MM.1S (cell line): ENCODE data around the gene DNAJC17.

Experiments used
- DNase-seq: peaks from one replicate; pipeline ENCODE4 v3.0.0-alpha.2; 2015
- H2AFZ ChIP-seq: fragments of 300-600 bp; sonication (generic); 2 replicates; pipeline ENCODE4 v1.6.0; 2016; ENCODE audit warnings: antibody characterized with exemption, low read length
- H3F3A ChIP-seq: fragments of 300-600 bp; sonication (generic); 2 replicates; pipeline ENCODE4 v1.6.1; 2016; ENCODE audit warnings: mild to moderate bottlenecking, antibody characterized with exemption, low read length, moderate library complexity, mixed read lengths; ENCODE audit not compliant: insufficient read depth
- H3K27ac ChIP-seq: fragments of 300-600 bp; sonication (generic); 2 replicates; pipeline ENCODE4 v1.5.1; 2016; ENCODE audit warnings: mild to moderate bottlenecking, low read length
- H3K27me3 ChIP-seq: fragments of 300-600 bp; sonication (generic); replicated peaks from 2 replicates; pipeline ENCODE4 v1.6.0; 2016; ENCODE audit warnings: low read length; ENCODE audit not compliant: insufficient read depth
- H3K36me3 ChIP-seq: fragments of 300-600 bp; sonication (generic); replicated peaks from 2 replicates; pipeline ENCODE4 v1.6.1; 2016; ENCODE audit warnings: mild to moderate bottlenecking, low read length, mixed read lengths; ENCODE audit not compliant: insufficient read depth
- H3K4me1 ChIP-seq: fragments of 300-600 bp; sonication (generic); 2 replicates; pipeline ENCODE4 v1.6.1; 2016; ENCODE audit warnings: low read length, mixed read lengths
- H3K4me2 ChIP-seq: fragments of 300-600 bp; sonication (generic); 2 replicates; pipeline ENCODE4 v1.6.0; 2016; ENCODE audit warnings: low read depth, low read length
- H3K4me3 ChIP-seq: fragments of 300-600 bp; sonication (generic); 2 replicates; pipeline ENCODE4 v1.5.1; 2016; ENCODE audit warnings: low read length, mixed read lengths
- H3K79me2 ChIP-seq: fragments of 300-600 bp; sonication (generic); 2 replicates; pipeline ENCODE4 v1.6.1; 2016; ENCODE audit warnings: mixed run types, low read length, mixed read lengths
- H3K9ac ChIP-seq: fragments of 300-600 bp; sonication (generic); 2 replicates; pipeline ENCODE4 v1.6.1; 2016; ENCODE audit warnings: low read length, mixed read lengths
- H3K9me2 ChIP-seq: fragments of 300-600 bp; sonication (generic); replicated peaks from 2 replicates; pipeline ENCODE4 v1.6.1; 2016; ENCODE audit warnings: mild to moderate bottlenecking, low read length, mixed read lengths; ENCODE audit not compliant: insufficient read depth
- H3K9me3 ChIP-seq: fragments of 300-600 bp; sonication (generic); replicated peaks from 2 replicates; pipeline ENCODE4 v1.6.1; 2016; ENCODE audit warnings: mild to moderate bottlenecking, low read length, mixed read lengths; ENCODE audit not compliant: insufficient read depth
- H4K20me1 ChIP-seq: fragments of 300-600 bp; sonication (generic); 2 replicates; pipeline ENCODE4 v1.6.1; 2016; ENCODE audit warnings: mild to moderate bottlenecking, low read length, moderate library complexity, mixed read lengths; ENCODE audit not compliant: insufficient read depth
- CTCF ChIP-seq: fragments of 300-600 bp; sonication (generic); IDR thresholded peaks from 2 replicates; pipeline ENCODE4 v1.5.1; 2016; ENCODE audit warnings: antibody characterized with exemption, low read length, mixed read lengths
- EZH2 ChIP-seq: fragments of 300-600 bp; sonication (generic); optimal IDR thresholded peaks from 2 replicates; pipeline ENCODE3; 2017; ENCODE audit warnings: low read depth, mild to moderate bottlenecking, antibody characterized with exemption, low read length, mixed read lengths
- EZH2phosphoT487 ChIP-seq: fragments of 300-600 bp; sonication (generic); IDR thresholded peaks from 2 replicates; pipeline ENCODE4 v1.6.1; 2018; ENCODE audit warnings: antibody characterized with exemption, low read length

The DNAJC17 gene

GRCh38 chr15:40807028-40807887 is at the start of gene DNAJC17, which contains the start of gene ZFYVE19:
Gene DNAJC17 (minus strand): TSS chr15:40807473. CDS start chr15:40807446, 27 bp downstream.
Gene ZFYVE19 (plus strand): TSS chr15:40807089. CDS start chr15:40807590, 501 bp downstream.
- Histone ChIP-seq H3K9me3 (no peaks in the 10 kb centered on the region), H2AFZ (peak within 1 kb of the TSS; percentile 100), H3K27ac (peak within 1 kb of the TSS; percentile 60; the same call in 1 of the 2 replicates), H3K4me3 (peak within 1 kb of the TSS; percentile 95), H3K27me3 (no peaks in the 10 kb centered on the region), H3K4me1 (0 out of 2 replicates have a peak, but pooled peaks cover 6% of the 10 kb centered on the region), H3K9ac (peak within 1 kb of the TSS; percentile 86), H3K9me2 (no peaks in the 10 kb centered on the region), H3K36me3 (no peaks in the 10 kb centered on the region), H3K79me2 (peaks cover 26% of the 10 kb centered on the region), H4K20me1 (no peaks in the 10 kb centered on the region), H3K4me2 (peak within 1 kb of the TSS; percentile 92), H3F3A (peaks cover 4% of the 10 kb centered on the region; the same call in 1 of the 2 replicates)
- peak; percentile 98 for DNase-seq
- no peak for TF ChIP-seq EZH2phosphoT487
- peak; percentile 12; the same call in 1 of the 2 replicates for TF ChIP-seq CTCF

- DNase-seq, result no peak
- H3K4me2 ChIP-seq, result no peak overlapping the region
- H3K79me2 ChIP-seq, result peaks cover 5% of the 10 kb centered on the region; the same call in 1 of the 2 replicates
- H2AFZ ChIP-seq, result no peak overlapping the region
- TF ChIP-seq EZH2 (no peak), EZH2phosphoT487 (no peak), CTCF (no peak)
- no peaks in the 10 kb centered on the region for H3K4me1 ChIP-seq
- no peaks in the 10 kb centered on the region for H3K27me3 ChIP-seq
- no peaks in the 10 kb centered on the region for H3K9me2 ChIP-seq
- no peak overlapping the region for H3K27ac ChIP-seq
- no peaks in the 10 kb centered on the region for H4K20me1 ChIP-seq
- no peaks in the 10 kb centered on the region for H3F3A ChIP-seq
- H3K36me3 ChIP-seq, result no peaks in the 10 kb centered on the region
- no peak overlapping the region for H3K9ac ChIP-seq
- H3K4me3 ChIP-seq, result no peak overlapping the region
- H3K9me3 ChIP-seq, result no peaks in the 10 kb centered on the region
Observed at GRCh38 chr15:40856746-40857145, 49.5 kb upstream of the DNAJC17 start.

- Histone ChIP-seq H2AFZ (no peak overlapping the region), H4K20me1 (no peaks in the 10 kb centered on the region), H3F3A (no peaks in the 10 kb centered on the region), H3K9me3 (no peaks in the 10 kb centered on the region), H3K9ac (no peak overlapping the region), H3K4me1 (no peaks in the 10 kb centered on the region), H3K4me2 (no peak overlapping the region), H3K9me2 (no peaks in the 10 kb centered on the region), H3K4me3 (no peak overlapping the region), H3K36me3 (no peaks in the 10 kb centered on the region), H3K79me2 (peaks cover 6% of the 10 kb centered on the region; the same call in 1 of the 2 replicates), H3K27ac (no peak overlapping the region), H3K27me3 (no peaks in the 10 kb centered on the region)
- no peak for TF ChIP-seq EZH2
- DNase-seq, result no peak
Observed at GRCh38 chr15:40855706-40856234, 48.5 kb upstream of the DNAJC17 start.

- Histone ChIP-seq H3K79me2 (peaks cover 16% of the 10 kb centered on the region; the same call in 1 of the 2 replicates), H4K20me1 (no peaks in the 10 kb centered on the region), H3K27ac (no peak overlapping the region), H3K9ac (no peak overlapping the region), H3F3A (no peaks in the 10 kb centered on the region), H3K9me2 (no peaks in the 10 kb centered on the region), H3K4me1 (no peaks in the 10 kb centered on the region), H3K27me3 (no peaks in the 10 kb centered on the region), H2AFZ (no peak overlapping the region), H3K4me2 (no peak overlapping the region), H3K9me3 (no peaks in the 10 kb centered on the region), H3K36me3 (no peaks in the 10 kb centered on the region), H3K4me3 (no peak overlapping the region)
- DNase-seq, result no peak
- TF ChIP-seq EZH2phosphoT487, result no peak
- no peak for TF ChIP-seq EZH2
- TF ChIP-seq CTCF, result no peak
Observed at GRCh38 chr15:40854161-40854560, 46.9 kb upstream of the DNAJC17 start.
